GM12892 (cell line): ENCODE results near the gene SLC2A4.

Experiments used
- POLR2A ChIP-seq: IDR thresholded peaks from 2 replicates; pipeline ENCODE4 v1.6.1; 2011; ENCODE audit warnings: low read depth, low read length, control low read depth
- POLR2AphosphoS5 ChIP-seq: IDR thresholded peaks from 2 replicates; pipeline ENCODE4 v1.6.1; 2011; ENCODE audit warnings: low read depth, low read length, control low read depth
- TAF1 ChIP-seq: IDR thresholded peaks from 2 replicates; pipeline ENCODE4 v1.6.1; 2011; ENCODE audit warnings: low read depth, mild to moderate bottlenecking, control low read depth, low read length, borderline replicate concordance

DNA sequence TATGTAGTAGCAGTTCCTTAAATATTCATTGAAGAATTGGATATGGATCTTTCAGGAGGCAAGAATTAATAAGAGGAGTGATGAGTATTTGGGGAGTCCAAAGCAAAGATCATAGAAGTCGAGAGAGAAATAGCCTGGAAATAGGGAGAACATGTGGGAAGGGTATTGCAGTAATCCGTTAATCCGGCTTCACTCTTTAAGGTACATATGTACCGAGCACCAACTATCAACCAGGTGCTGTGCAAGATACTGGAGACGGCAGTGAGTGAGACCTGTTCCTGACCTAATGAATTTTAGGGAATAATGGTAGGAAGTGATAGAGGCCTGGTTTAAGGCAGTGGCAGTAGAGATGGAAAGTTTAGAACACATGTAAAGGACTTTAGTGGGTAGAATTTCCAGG is 28.4 kb upstream of the SLC2A4 start:
- TF ChIP-seq POLR2AphosphoS5 (no peak), POLR2A (no peak), TAF1 (no peak)
